ENCODE results near the gene UBC. TPM values are rescaled to one million over a fixed set of nuclear protein-coding genes. Genes with fewer than 3 reads are reported as not detected.
A peak's percentile ranks its signal among the peaks of the same experiment; 100 is the strongest.

UBC gene
- total and polyA plus RNA-seq, 9 of the 15 experiments (the other 6 are each of a cell fraction or from before 2014, with no cell fraction given): 533 to 1,153 (median 813) TPM

- TF ChIP-seq, protein P1, sequence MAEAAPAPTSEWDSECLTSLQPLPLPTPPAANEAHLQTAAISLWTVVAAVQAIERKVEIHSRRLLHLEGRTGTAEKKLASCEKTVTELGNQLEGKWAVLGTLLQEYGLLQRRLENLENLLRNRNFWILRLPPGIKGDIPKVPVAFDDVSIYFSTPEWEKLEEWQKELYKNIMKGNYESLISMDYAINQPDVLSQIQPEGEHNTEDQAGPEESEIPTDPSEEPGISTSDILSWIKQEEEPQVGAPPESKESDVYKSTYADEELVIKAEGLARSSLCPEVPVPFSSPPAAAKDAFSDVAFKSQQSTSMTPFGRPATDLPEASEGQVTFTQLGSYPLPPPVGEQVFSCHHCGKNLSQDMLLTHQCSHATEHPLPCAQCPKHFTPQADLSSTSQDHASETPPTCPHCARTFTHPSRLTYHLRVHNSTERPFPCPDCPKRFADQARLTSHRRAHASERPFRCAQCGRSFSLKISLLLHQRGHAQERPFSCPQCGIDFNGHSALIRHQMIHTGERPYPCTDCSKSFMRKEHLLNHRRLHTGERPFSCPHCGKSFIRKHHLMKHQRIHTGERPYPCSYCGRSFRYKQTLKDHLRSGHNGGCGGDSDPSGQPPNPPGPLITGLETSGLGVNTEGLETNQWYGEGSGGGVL (CRISPR knock-in tag; IDR thresholded peaks at IDR 0.05): no peak
- peak; percentile 42; the same call in 1 of the 2 replicates for TF ChIP-seq ZNF668 (CRISPR knock-in tag; IDR thresholded peaks at IDR 0.05)
- TF ChIP-seq, protein P2, sequence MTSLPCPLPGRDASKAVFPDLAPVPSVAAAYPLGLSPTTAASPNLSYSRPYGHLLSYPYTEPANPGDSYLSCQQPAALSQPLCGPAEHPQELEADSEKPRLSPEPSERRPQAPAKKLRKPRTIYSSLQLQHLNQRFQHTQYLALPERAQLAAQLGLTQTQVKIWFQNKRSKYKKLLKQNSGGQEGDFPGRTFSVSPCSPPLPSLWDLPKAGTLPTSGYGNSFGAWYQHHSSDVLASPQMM (CRISPR knock-in tag; IDR thresholded peaks at IDR 0.05): no peak
- no peak for TF ChIP-seq CAMTA2 (CRISPR knock-in tag; conservative IDR thresholded peaks at IDR 0.05)
- peak; percentile 91 for TF ChIP-seq MAX (CRISPR knock-in tag; IDR thresholded peaks at IDR 0.05)
- TF ChIP-seq ADNP (tag; IDR thresholded peaks at IDR 0.05): peak; percentile 75; the same call in 1 of the 2 replicates
- peak; percentile 71 for TF ChIP-seq MXI1 (IDR thresholded peaks at IDR 0.05; ENCODE audit: low read depth, low read length)
- TF ChIP-seq ZNF175 (CRISPR knock-in tag; IDR thresholded peaks at IDR 0.05; ENCODE audit: low read depth): peak; percentile 61; the same call in 1 of the 2 replicates
- TF ChIP-seq MEIS2 (IDR thresholded peaks at IDR 0.05; ENCODE audit: partially characterized antibody): no peak
- no peak for TF ChIP-seq ZKSCAN8 (CRISPR knock-in tag; IDR thresholded peaks at IDR 0.05)
- 0 out of 2 replicates have a peak, but pooled peaks have one; percentile 47 for TF ChIP-seq MTA3 (IDR thresholded peaks at IDR 0.05; ENCODE audit: borderline replicate concordance)
- TF ChIP-seq, protein P3, sequence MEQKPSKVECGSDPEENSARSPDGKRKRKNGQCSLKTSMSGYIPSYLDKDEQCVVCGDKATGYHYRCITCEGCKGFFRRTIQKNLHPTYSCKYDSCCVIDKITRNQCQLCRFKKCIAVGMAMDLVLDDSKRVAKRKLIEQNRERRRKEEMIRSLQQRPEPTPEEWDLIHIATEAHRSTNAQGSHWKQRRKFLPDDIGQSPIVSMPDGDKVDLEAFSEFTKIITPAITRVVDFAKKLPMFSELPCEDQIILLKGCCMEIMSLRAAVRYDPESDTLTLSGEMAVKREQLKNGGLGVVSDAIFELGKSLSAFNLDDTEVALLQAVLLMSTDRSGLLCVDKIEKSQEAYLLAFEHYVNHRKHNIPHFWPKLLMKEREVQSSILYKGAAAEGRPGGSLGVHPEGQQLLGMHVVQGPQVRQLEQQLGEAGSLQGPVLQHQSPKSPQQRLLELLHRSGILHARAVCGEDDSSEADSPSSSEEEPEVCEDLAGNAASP (IDR thresholded peaks at IDR 0.05): no peak
- no peak for TF ChIP-seq GTF2B (IDR thresholded peaks at IDR 0.05; ENCODE audit: extremely low read depth, insufficient read length)
- TF ChIP-seq ZNF165 (CRISPR knock-in tag; IDR thresholded peaks at IDR 0.05; ENCODE audit: borderline replicate concordance): peak; percentile 91
- TF ChIP-seq GATAD2A (IDR thresholded peaks at IDR 0.05): no peak; the same call in 1 of the 2 replicates
- peak; percentile 100 for TF ChIP-seq ZBTB8A (IDR thresholded peaks at IDR 0.05; ENCODE audit: partially characterized antibody)
- peak; percentile 54; the same call in 1 of the 2 replicates for TF ChIP-seq ZSCAN32 (CRISPR knock-in tag; IDR thresholded peaks at IDR 0.05)
- TF ChIP-seq PTRF (tag; IDR thresholded peaks at IDR 0.05): no peak
- no peak for TF ChIP-seq ZNF174 (CRISPR knock-in tag; IDR thresholded peaks at IDR 0.05)
- TF ChIP-seq, protein P4, sequence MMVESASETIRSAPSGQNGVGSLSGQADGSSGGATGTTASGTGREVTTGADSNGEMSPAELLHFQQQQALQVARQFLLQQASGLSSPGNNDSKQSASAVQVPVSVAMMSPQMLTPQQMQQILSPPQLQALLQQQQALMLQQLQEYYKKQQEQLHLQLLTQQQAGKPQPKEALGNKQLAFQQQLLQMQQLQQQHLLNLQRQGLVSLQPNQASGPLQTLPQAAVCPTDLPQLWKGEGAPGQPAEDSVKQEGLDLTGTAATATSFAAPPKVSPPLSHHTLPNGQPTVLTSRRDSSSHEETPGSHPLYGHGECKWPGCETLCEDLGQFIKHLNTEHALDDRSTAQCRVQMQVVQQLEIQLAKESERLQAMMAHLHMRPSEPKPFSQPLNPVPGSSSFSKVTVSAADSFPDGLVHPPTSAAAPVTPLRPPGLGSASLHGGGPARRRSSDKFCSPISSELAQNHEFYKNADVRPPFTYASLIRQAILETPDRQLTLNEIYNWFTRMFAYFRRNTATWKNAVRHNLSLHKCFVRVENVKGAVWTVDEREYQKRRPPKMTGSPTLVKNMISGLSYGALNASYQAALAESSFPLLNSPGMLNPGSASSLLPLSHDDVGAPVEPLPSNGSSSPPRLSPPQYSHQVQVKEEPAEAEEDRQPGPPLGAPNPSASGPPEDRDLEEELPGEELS (CRISPR knock-in tag; IDR thresholded peaks at IDR 0.05; ENCODE audit: borderline replicate concordance): no peak
- TF ChIP-seq FOSL1 (tag; conservative IDR thresholded peaks at IDR 0.05): peak; percentile 63; the same call in 1 of the 2 replicates
Measured at GRCh38 chr12:124939421-124940142, 25.1 kb upstream of the UBC start (continued).

Data from K562 (cell line).